AG09309 (cell line): ENCODE measurements around the gene EXOSC5.

Experiments
- DNase-seq: peaks from one replicate; pipeline ENCODE4 v3.0.0-alpha.2; 2010; ENCODE audit warnings: low read depth
- H3K4me3 ChIP-seq: 2 replicates; pipeline ENCODE4 v1.5.1; 2011; ENCODE audit warnings: mild to moderate bottlenecking, low read depth, low read length, moderate library complexity; ENCODE audit not compliant: control insufficient read depth
- CTCF ChIP-seq: IDR thresholded peaks from 2 replicates; pipeline ENCODE4 v1.5.1; 2011; ENCODE audit warnings: mild to moderate bottlenecking, low read depth, low read length, inconsistent platforms; ENCODE audit not compliant: insufficient read depth, control insufficient read depth; ENCODE audit errors: missing control alignments

Gene EXOSC5

GRCh38 chr19:41431426-41432386, 34.5 kb upstream of the EXOSC5 start:
- no peak overlapping the region for H3K4me3 ChIP-seq
- TF ChIP-seq CTCF = peak; percentile 48
- DNase-seq = no peak

DNA sequence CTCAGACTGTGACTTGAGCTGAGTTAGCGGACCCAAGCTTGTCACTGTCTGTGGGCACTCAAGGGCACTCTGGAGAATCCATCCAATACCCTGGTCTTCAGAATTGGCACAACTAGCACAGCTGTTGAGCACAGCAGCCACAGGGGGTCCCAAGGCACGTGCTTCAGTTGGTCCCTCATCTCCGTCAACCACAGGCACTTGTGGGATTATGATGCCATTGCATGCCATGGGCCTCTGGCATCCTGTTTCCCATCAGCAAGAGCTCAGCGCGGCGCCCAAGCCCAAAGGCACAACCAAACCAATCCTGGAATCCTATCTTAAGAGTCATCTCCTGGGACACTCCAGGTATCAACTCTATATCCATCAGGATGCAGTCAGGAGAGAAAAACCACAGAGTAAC, 33.8 kb upstream of the EXOSC5 start:
- TF ChIP-seq CTCF = no peak
- DNase-seq = no peak
- H3K4me3 ChIP-seq = no peak overlapping the region

DNA sequence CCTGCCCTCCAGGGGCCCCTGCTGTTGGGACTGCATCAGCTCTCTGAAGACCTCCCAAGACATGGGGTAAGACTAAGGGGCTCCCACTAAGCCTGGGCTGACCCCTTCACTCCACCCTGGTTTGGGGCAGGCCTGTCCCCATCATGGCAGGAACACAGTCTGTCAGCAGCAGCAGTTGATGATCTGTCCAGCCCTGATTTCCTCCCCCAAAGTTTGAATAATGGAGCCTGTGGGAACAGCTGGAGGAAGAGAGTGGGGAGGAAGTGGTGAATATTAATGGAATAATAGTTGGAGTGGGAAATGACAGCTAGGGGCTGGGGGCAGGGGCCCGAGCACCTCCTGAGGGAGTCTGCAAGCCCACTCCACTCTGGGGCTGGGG, 31.3 kb upstream of the EXOSC5 start:
- no peak for DNase-seq
- TF ChIP-seq CTCF = no peak
- no peak overlapping the region for H3K4me3 ChIP-seq

- H3K4me3 ChIP-seq = peak overlapping the region; percentile 52
- DNase-seq = no peak
- TF ChIP-seq CTCF = no peak
These were observed 30.7 kb upstream of the EXOSC5 start for GRCh38 chr19:41427647-41428480.

GRCh38 chr19:41426952-41427646, 29.9 kb upstream of the EXOSC5 start, which contains the start of gene B3GNT8:
Gene B3GNT8, minus strand, starts transcription at chr19:41427374. Its CDS starts 596 bp downstream, at chr19:41426778.
- DNase-seq = no peak
- H3K4me3 ChIP-seq = peak within 1 kb of the TSS; percentile 52

More at GRCh38 chr19:41426952-41427646, 29.9 kb upstream of the EXOSC5 start, which contains the start of gene B3GNT8:
- TF ChIP-seq CTCF = no peak
